DOHH2 (cell line): Measurements from ENCODE around the gene GALNTL6.

Source experiments
- H3F3A ChIP-seq: fragments of 200-600 bp; sonication (generic), shearing (Covaris generic); 2 replicates; pipeline ENCODE4 v1.6.0; 2016; ENCODE audit warnings: antibody characterized with exemption, mild to moderate bottlenecking; ENCODE audit not compliant: control insufficient read depth, insufficient read depth
- H3K27ac ChIP-seq: fragments of 200-600 bp; sonication (generic); 2 replicates; pipeline ENCODE4 v1.5.1; 2014; ENCODE audit warnings: low read depth, mild to moderate bottlenecking, low read length, moderate library complexity
- H3K27me3 ChIP-seq: fragments of 200-600 bp; sonication (generic); 2 replicates; pipeline ENCODE4 v1.6.1; 2014; ENCODE audit warnings: mild to moderate bottlenecking, low read length, mixed read lengths; ENCODE audit not compliant: control insufficient read depth
- H3K36me3 ChIP-seq: fragments of 200-600 bp; sonication (generic); 2 replicates; pipeline ENCODE4 v1.6.1; 2014; ENCODE audit warnings: mild to moderate bottlenecking, low read length, moderate library complexity, mixed read lengths; ENCODE audit not compliant: control insufficient read depth
- H3K4me1 ChIP-seq: fragments of 200-600 bp; sonication (generic); 2 replicates; pipeline ENCODE4 v1.6.1; 2014; ENCODE audit warnings: mild to moderate bottlenecking, low read length, mixed read lengths; ENCODE audit not compliant: control insufficient read depth
- H3K4me2 ChIP-seq: fragments of 200-600 bp; sonication (generic); 2 replicates; pipeline ENCODE4 v1.6.0; 2014; ENCODE audit warnings: mild to moderate bottlenecking, low read length, moderate library complexity
- H3K4me3 ChIP-seq: fragments of 200-600 bp; sonication (generic); 2 replicates; pipeline ENCODE4 v1.5.1; 2014; ENCODE audit warnings: mild to moderate bottlenecking, low read length, mixed read lengths
- H3K79me2 ChIP-seq: fragments of 200-600 bp; sonication (generic); 2 replicates; pipeline ENCODE4 v1.6.1; 2014; ENCODE audit warnings: mild to moderate bottlenecking, low read length, mixed read lengths; ENCODE audit not compliant: control insufficient read depth
- H3K9me2 ChIP-seq: fragments of 200-600 bp; sonication (generic); replicated peaks from 2 replicates; pipeline ENCODE4 v1.6.1; 2014; ENCODE audit warnings: mild to moderate bottlenecking, low read length, mixed read lengths; ENCODE audit not compliant: control insufficient read depth
- H3K9me3 ChIP-seq: fragments of 200-600 bp; sonication (generic); 2 replicates; pipeline ENCODE4 v1.6.1; 2014; ENCODE audit warnings: antibody characterized with exemption, low read length, mixed read lengths; ENCODE audit not compliant: control insufficient read depth, insufficient read depth
- H4K20me1 ChIP-seq: fragments of 200-600 bp; sonication (generic); 2 replicates; pipeline ENCODE4 v1.6.0; 2014; ENCODE audit warnings: low read depth, mild to moderate bottlenecking, antibody characterized with exemption, low read length, moderate library complexity; ENCODE audit not compliant: control insufficient read depth, insufficient read depth
- EZH2phosphoT487 ChIP-seq: fragments of 200-600 bp; sonication (generic); IDR thresholded peaks from 2 replicates; pipeline ENCODE4 v1.6.1; 2017; ENCODE audit warnings: borderline replicate concordance, mild to moderate bottlenecking, antibody characterized with exemption, low read length, moderate library complexity, mixed read lengths
- TF ChIP-seq, protein P1 (sequence below): fragments of 200-600 bp; sonication (generic); IDR thresholded peaks from one replicate; pipeline ENCODE4 v1.5.1; 2014; ENCODE audit warnings: antibody characterized with exemption, mild to moderate bottlenecking, low read depth, low read length; ENCODE audit not compliant: poor library complexity, severe bottlenecking

GALNTL6 gene

DNA sequence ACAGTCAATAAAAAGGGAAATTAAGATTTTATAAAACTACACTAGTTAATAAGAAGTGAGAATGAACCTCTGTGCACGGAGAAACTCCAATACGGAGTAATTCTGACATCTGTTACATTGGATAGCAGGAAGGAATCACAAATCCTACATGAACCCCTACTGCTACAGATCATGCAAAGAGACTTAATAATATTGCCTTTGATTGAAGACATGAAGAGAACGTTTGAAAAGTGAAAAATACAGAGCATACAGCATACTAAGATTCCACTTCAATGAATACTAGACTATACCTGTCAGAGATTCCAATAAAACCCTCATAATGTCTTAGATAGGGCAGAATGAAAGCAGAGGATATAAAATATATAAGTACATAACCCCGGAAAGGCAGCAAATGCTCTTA lies 995.0 kb downstream of the GALNTL6 start:
- Histone ChIP-seq H3K4me1 (no peaks in the 10 kb centered on the region), H3K9me3 (no peaks in the 10 kb centered on the region), H4K20me1 (no peaks in the 10 kb centered on the region), H3K27me3 (no peaks in the 10 kb centered on the region), H3K36me3 (no peaks in the 10 kb centered on the region), H3K9me2 (no peaks in the 10 kb centered on the region), H3K79me2 (no peaks in the 10 kb centered on the region), H3K4me3 (no peak overlapping the region), H3K27ac (no peak overlapping the region), H3K4me2 (no peak overlapping the region), H3F3A (no peaks in the 10 kb centered on the region)
- TF ChIP-seq EZH2phosphoT487 = no peak
- TF ChIP-seq, protein P1, sequence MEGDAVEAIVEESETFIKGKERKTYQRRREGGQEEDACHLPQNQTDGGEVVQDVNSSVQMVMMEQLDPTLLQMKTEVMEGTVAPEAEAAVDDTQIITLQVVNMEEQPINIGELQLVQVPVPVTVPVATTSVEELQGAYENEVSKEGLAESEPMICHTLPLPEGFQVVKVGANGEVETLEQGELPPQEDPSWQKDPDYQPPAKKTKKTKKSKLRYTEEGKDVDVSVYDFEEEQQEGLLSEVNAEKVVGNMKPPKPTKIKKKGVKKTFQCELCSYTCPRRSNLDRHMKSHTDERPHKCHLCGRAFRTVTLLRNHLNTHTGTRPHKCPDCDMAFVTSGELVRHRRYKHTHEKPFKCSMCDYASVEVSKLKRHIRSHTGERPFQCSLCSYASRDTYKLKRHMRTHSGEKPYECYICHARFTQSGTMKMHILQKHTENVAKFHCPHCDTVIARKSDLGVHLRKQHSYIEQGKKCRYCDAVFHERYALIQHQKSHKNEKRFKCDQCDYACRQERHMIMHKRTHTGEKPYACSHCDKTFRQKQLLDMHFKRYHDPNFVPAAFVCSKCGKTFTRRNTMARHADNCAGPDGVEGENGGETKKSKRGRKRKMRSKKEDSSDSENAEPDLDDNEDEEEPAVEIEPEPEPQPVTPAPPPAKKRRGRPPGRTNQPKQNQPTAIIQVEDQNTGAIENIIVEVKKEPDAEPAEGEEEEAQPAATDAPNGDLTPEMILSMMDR = no peak

DNA sequence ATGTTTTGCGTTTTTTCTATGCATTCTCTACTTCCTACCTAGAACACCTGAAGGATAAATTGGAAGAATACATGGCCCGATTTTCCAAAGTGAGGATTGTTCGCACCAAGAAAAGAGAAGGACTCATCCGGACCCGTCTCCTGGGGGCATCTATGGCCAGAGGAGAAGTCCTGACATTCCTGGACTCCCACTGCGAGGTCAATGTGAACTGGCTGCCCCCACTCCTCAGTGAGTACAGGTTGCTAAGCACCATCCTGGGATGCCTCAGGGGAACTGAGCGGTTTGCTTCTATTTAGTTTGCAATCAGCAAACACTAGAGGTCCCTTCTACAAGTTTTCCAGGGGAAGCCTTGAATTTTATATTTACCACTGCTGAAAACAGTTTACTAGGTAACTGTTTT lies 996.1 kb downstream of the GALNTL6 start:
- Histone ChIP-seq H3K9me3 (no peaks in the 10 kb centered on the region), H3K9me2 (no peaks in the 10 kb centered on the region), H3K27me3 (no peaks in the 10 kb centered on the region), H3K36me3 (no peaks in the 10 kb centered on the region), H3K4me3 (no peak overlapping the region), H3K4me2 (no peak overlapping the region), H3K4me1 (no peaks in the 10 kb centered on the region), H4K20me1 (no peaks in the 10 kb centered on the region), H3K79me2 (no peaks in the 10 kb centered on the region), H3F3A (no peaks in the 10 kb centered on the region), H3K27ac (no peak overlapping the region)
- TF ChIP-seq, protein P1 = no peak
- no peak for TF ChIP-seq EZH2phosphoT487

DNA sequence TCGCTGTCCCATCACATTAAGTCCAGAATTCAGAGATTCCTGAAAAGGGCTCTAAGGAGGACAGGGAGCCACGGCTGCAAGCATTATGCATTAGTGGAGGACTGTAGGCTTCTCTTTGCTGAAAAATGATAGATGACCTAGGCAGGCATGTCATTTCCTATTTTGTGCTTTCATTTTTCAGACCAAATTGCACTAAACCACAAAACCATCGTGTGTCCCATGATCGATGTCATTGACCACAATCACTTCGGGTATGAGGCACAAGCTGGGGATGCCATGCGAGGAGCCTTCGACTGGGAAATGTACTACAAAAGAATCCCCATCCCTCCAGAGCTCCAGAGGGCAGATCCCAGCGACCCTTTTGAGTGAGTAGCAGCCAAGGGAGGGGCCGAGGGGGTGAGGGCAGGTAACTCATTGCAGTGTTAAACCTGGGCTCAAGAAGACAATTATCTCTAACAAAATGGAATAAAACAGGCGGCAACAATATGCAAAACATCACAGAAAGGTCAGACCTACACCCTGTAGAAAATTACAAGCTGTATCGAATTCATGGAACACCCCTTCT lies 1000.2 kb downstream of the GALNTL6 start:
- Histone ChIP-seq H3K4me2 (no peak overlapping the region), H3K9me2 (no peaks in the 10 kb centered on the region), H3F3A (no peaks in the 10 kb centered on the region), H3K27ac (no peak overlapping the region), H3K79me2 (no peaks in the 10 kb centered on the region), H4K20me1 (no peaks in the 10 kb centered on the region), H3K36me3 (no peaks in the 10 kb centered on the region), H3K4me1 (no peaks in the 10 kb centered on the region), H3K27me3 (no peaks in the 10 kb centered on the region), H3K4me3 (no peak overlapping the region), H3K9me3 (no peaks in the 10 kb centered on the region)
- no peak for TF ChIP-seq EZH2phosphoT487
- TF ChIP-seq, protein P1 = no peak
